Ishikawa (cell line): Measurements from ENCODE around the gene XIRP2.

ENCODE experiments used
- CEBPB ChIP-seq: IDR thresholded peaks from 2 replicates; pipeline ENCODE4 v1.6.1; 2012
- CREB1 ChIP-seq: IDR thresholded peaks from 2 replicates; pipeline ENCODE4 v1.6.1; 2012; ENCODE audit warnings: low read depth
- EP300 ChIP-seq: IDR thresholded peaks from 2 replicates; pipeline ENCODE4 v1.6.1; 2012; ENCODE audit warnings: borderline replicate concordance
- FOXM1 ChIP-seq: IDR thresholded peaks from 2 replicates; pipeline ENCODE4 v1.6.1; 2012; ENCODE audit warnings: low read depth, borderline replicate concordance
- MAX ChIP-seq: IDR thresholded peaks from 2 replicates; pipeline ENCODE4 v1.6.1; 2012
- NFIC ChIP-seq: IDR thresholded peaks from 2 replicates; pipeline ENCODE4 v1.6.1; 2012
- RAD21 ChIP-seq: IDR thresholded peaks from 2 replicates; pipeline ENCODE4 v1.6.1; 2012; ENCODE audit warnings: low read depth
- REST ChIP-seq: IDR thresholded peaks from 2 replicates; pipeline ENCODE4 v1.6.1; 2012; ENCODE audit warnings: low read depth, mild to moderate bottlenecking
- TAF1 ChIP-seq: IDR thresholded peaks from 2 replicates; pipeline ENCODE4 v1.6.1; 2012; ENCODE audit warnings: low read depth, mild to moderate bottlenecking
- YY1 ChIP-seq: IDR thresholded peaks from 2 replicates; pipeline ENCODE4 v1.6.1; 2012; ENCODE audit warnings: low read depth
- ZBTB7A ChIP-seq: IDR thresholded peaks from 2 replicates; pipeline ENCODE4 v1.6.1; 2012; ENCODE audit warnings: low read depth

DNA sequence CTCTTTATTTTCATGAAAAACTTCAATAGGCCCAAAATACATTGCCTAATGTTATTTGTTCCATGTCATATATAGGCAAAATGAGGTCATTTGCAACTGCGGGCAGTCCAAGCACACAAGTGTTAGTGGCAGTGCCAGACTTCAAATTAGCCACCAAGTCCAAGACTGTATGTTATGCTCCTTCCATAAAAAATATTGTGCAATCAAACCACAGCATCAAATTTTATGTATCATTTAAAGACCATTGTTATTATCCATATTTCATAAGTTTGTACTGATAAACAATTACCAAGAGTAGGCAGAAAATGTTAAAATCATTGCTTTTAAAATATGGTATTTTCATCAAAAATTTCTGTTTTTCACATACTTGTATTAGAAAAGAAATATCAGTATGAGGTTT lies 54.1 kb downstream of the XIRP2 start:
- TF ChIP-seq RAD21 (no peak), CEBPB (no peak), EP300 (no peak), CREB1 (no peak), REST (no peak), YY1 (no peak), TAF1 (no peak), MAX (no peak), FOXM1 (no peak), NFIC (no peak), ZBTB7A (no peak)
